Endothelial cell of umbilical vein (primary cell): ENCODE results near the gene FECH.

Experiments used
- EZH2 ChIP-seq: IDR thresholded peaks from 2 replicates; pipeline ENCODE4 v1.6.1; 2012; ENCODE audit warnings: borderline replicate concordance, low read depth, mild to moderate bottlenecking, moderate library complexity, low read length, inconsistent platforms; ENCODE audit not compliant: severe bottlenecking
- FOS ChIP-seq: IDR thresholded peaks from 2 replicates; pipeline ENCODE4 v1.6.1; 2011; ENCODE audit warnings: mild to moderate bottlenecking, low read length, moderate library complexity, borderline replicate concordance; ENCODE audit not compliant: insufficient read depth
- GATA2 ChIP-seq: IDR thresholded peaks from 2 replicates; pipeline ENCODE4 v1.7.0; 2011; ENCODE audit warnings: low read depth, mild to moderate bottlenecking, moderate library complexity, mixed read lengths, low read length; ENCODE audit not compliant: insufficient read length, insufficient read depth
- JUN ChIP-seq: IDR thresholded peaks from 2 replicates; pipeline ENCODE4 v1.6.1; 2011; ENCODE audit warnings: borderline replicate concordance, low read depth; ENCODE audit not compliant: insufficient read length, insufficient read depth
- MYC ChIP-seq: IDR thresholded peaks from one replicate; pipeline ENCODE4 v1.6.1; 2011; ENCODE audit warnings: mild to moderate bottlenecking, low read depth, low read length
- POLR2A ChIP-seq: IDR thresholded peaks from 2 replicates; pipeline ENCODE4 v1.6.1; 2012; ENCODE audit warnings: low read depth, mild to moderate bottlenecking, control low read depth, low read length
- POLR2AphosphoS5 ChIP-seq: IDR thresholded peaks from 2 replicates; pipeline ENCODE4 v1.6.1; 2012; ENCODE audit warnings: low read depth, mild to moderate bottlenecking, control low read depth, low read length, moderate library complexity; ENCODE audit not compliant: insufficient read depth
- TF ChIP-seq, protein P1 (sequence below), 2 donors: IDR thresholded peaks; 1 replicate in 1 of 2; 2 replicates in 1 of 2; pipeline ENCODE4 v1.5.1; 2011; ENCODE audit warnings: low read length in 2 of 2, mild to moderate bottlenecking in 2 of 2, moderate library complexity in 2 of 2, control low read depth in 1 of 2, inconsistent platforms in 1 of 2, low read depth in 1 of 2; ENCODE audit not compliant: insufficient read depth in 1 of 2; ENCODE audit errors: extremely low read depth in 1 of 2
- TF ChIP-seq, protein P2 (sequence below): IDR thresholded peaks from 2 replicates; pipeline ENCODE4 v1.6.1; 2011; ENCODE audit not compliant: insufficient read depth, insufficient read length

DNA sequence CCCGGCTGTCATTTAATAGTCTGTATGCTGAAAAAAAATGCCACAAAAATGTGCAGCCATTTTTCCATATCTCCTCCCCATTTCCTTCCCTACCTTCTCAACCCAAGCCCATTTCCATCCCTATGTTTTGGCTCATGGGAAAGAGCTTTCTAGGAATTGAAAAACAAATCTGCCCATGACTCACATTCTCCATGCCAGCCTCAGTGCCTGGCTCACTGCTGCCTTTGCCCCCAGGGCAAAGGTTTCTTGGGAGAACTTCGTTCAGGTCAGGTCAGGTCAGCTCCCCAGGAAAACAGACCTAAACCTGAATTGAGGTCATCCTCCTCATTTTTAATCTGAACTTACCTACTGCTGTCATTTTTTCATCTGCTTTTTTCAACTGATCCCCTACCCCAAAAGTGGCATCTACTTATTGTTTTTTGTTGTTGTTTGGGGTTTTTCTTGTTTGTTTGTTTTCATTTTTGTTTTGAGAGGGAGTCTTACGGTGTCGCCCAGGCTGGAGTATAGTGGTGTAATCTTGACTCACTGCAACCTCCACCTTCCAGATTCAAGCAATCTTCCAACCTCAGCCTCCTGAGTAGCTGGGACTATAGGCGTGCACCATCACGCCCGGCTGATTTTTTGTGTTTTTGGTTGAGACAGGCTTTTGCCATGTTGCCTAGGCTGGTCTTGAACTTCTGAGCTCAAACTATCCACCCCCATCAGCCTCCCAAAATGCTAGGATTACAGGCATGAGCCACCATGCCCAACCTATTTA lies 66.7 kb downstream of the FECH start:
- TF ChIP-seq EZH2 (no peak), MYC (no peak), POLR2A (no peak), POLR2AphosphoS5 (no peak), JUN (no peak), FOS (no peak), GATA2 (no peak)
- TF ChIP-seq, protein P1, sequence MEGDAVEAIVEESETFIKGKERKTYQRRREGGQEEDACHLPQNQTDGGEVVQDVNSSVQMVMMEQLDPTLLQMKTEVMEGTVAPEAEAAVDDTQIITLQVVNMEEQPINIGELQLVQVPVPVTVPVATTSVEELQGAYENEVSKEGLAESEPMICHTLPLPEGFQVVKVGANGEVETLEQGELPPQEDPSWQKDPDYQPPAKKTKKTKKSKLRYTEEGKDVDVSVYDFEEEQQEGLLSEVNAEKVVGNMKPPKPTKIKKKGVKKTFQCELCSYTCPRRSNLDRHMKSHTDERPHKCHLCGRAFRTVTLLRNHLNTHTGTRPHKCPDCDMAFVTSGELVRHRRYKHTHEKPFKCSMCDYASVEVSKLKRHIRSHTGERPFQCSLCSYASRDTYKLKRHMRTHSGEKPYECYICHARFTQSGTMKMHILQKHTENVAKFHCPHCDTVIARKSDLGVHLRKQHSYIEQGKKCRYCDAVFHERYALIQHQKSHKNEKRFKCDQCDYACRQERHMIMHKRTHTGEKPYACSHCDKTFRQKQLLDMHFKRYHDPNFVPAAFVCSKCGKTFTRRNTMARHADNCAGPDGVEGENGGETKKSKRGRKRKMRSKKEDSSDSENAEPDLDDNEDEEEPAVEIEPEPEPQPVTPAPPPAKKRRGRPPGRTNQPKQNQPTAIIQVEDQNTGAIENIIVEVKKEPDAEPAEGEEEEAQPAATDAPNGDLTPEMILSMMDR (IDR thresholded peaks at IDR 0.05; ENCODE audit: extremely low read depth in 1 of 2, insufficient read depth in 1 of 2, low read depth in 1 of 2, low read length in 2 of 2): no peak
- TF ChIP-seq, protein P2, sequence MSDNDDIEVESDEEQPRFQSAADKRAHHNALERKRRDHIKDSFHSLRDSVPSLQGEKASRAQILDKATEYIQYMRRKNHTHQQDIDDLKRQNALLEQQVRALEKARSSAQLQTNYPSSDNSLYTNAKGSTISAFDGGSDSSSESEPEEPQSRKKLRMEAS: no peak
